CD14-positive monocyte (primary cell): ENCODE measurements around the gene ZNF385B. TPM values are rescaled to one million over a fixed set of nuclear protein-coding genes. Genes with fewer than 3 reads are reported as not detected.

ENCODE experiments used
- DNase-seq, 3 donors: peaks; one replicate each; pipeline ENCODE4 v3.0.0-alpha.2; 2011 to 2022
- H2AFZ ChIP-seq: 2 replicates; pipeline ENCODE4 v1.6.0; 2012; ENCODE audit warnings: mild to moderate bottlenecking, low read depth, low read length, inconsistent platforms; ENCODE audit not compliant: insufficient read depth, poor library complexity, severe bottlenecking
- H3K27ac ChIP-seq, 2 donors: 1 replicate in 1 of 2; 2 replicates in 1 of 2; pipeline ENCODE4 v1.5.1; 2012 to 2013; ENCODE audit warnings: low read length in 2 of 2, control low read depth in 1 of 2, inconsistent platforms in 1 of 2, low read depth in 1 of 2, mild to moderate bottlenecking in 1 of 2
- H3K27me3 ChIP-seq, 2 donors: one replicate each; pipeline versions ENCODE4 v1.6.0 to v1.6.1; 2011 to 2013; ENCODE audit warnings: low read length in 2 of 2; ENCODE audit not compliant: control insufficient read depth in 2 of 2, insufficient read depth in 2 of 2
- H3K36me3 ChIP-seq, 2 donors: replicated peaks in 1 of 2; 1 replicate in 1 of 2; 2 replicates in 1 of 2; pipeline versions ENCODE4 v1.5.1 to v1.6.1; 2012 to 2013; ENCODE audit warnings: low read length in 2 of 2, control low read depth in 1 of 2, inconsistent platforms in 1 of 2, mild to moderate bottlenecking in 1 of 2; ENCODE audit not compliant: insufficient read depth in 2 of 2, control insufficient read depth in 1 of 2
- H3K4me1 ChIP-seq, 2 donors: 1 replicate in 1 of 2; 2 replicates in 1 of 2; pipeline versions ENCODE4 v1.5.1 to v1.6.1; 2012 to 2013; ENCODE audit warnings: low read length in 2 of 2, control low read depth in 1 of 2, inconsistent platforms in 1 of 2, mild to moderate bottlenecking in 1 of 2, moderate library complexity in 1 of 2; ENCODE audit not compliant: insufficient read depth in 2 of 2, control insufficient read depth in 1 of 2
- H3K4me2 ChIP-seq: replicated peaks from 2 replicates; pipeline ENCODE3; 2012; ENCODE audit warnings: low read length, moderate library complexity, mild to moderate bottlenecking; ENCODE audit not compliant: poor library complexity, severe bottlenecking; ENCODE audit errors: extremely low read depth
- H3K4me3 ChIP-seq, 3 experiments: fragments of 200-600 bp in 1 of 3; sonication (generic) in 1 of 3; replicated peaks in 1 of 3; 1 replicate in 2 of 3; 2 replicates in 1 of 3; pipeline ENCODE4 v1.5.1; 2011 to 2013; ENCODE audit warnings: low read length in 3 of 3, mild to moderate bottlenecking in 3 of 3, control low read depth in 2 of 3, low read depth in 2 of 3, inconsistent platforms in 1 of 3, moderate library complexity in 1 of 3
- H3K79me2 ChIP-seq: 2 replicates; pipeline ENCODE4 v1.6.0; 2012; ENCODE audit warnings: mild to moderate bottlenecking, control low read depth, inconsistent platforms, low read length, moderate library complexity; ENCODE audit not compliant: insufficient read depth
- H3K9ac ChIP-seq: 2 replicates; pipeline ENCODE4 v1.6.0; 2017; ENCODE audit warnings: low read length, mild to moderate bottlenecking; ENCODE audit not compliant: insufficient read depth, poor library complexity, severe bottlenecking
- H3K9me3 ChIP-seq, 2 donors: replicated peaks in 1 of 2; 1 replicate in 1 of 2; 2 replicates in 1 of 2; pipeline versions ENCODE4 v1.5.1 to v1.6.1; 2012 to 2013; ENCODE audit warnings: low read length in 2 of 2, control low read depth in 1 of 2; ENCODE audit not compliant: control insufficient read depth in 1 of 2, insufficient read depth in 1 of 2
- H4K20me1 ChIP-seq: 2 replicates; pipeline ENCODE4 v1.6.0; 2012; ENCODE audit warnings: mild to moderate bottlenecking, low read length, control low read depth, moderate library complexity; ENCODE audit not compliant: insufficient read depth
- H3K27ac Mint-ChIP-seq, 7 donors: one replicate each; pipeline ENCODE4 v1.8.0; 2020; ENCODE audit warnings: mild to moderate bottlenecking in 7 of 7, mixed read lengths in 7 of 7, moderate library complexity in 6 of 7, inconsistent platforms in 2 of 7
- H3K27me3 Mint-ChIP-seq, 3 donors: one replicate each; pipeline ENCODE4 v1.8.0; 2021 to 2022; ENCODE audit warnings: low read depth in 3 of 3, mild to moderate bottlenecking in 3 of 3, mixed read lengths in 3 of 3, moderate library complexity in 3 of 3, inconsistent platforms in 1 of 3
- H3K36me3 Mint-ChIP-seq, 2 donors: one replicate each; pipeline ENCODE4 v1.8.0; 2020; ENCODE audit warnings: mixed read lengths in 2 of 2, inconsistent platforms in 1 of 2, mild to moderate bottlenecking in 1 of 2
- H3K4me1 Mint-ChIP-seq: one replicate; pipeline ENCODE4 v1.8.0; 2020; ENCODE audit warnings: mild to moderate bottlenecking, mixed read lengths
- H3K4me3 Mint-ChIP-seq, 2 donors: one replicate each; pipeline ENCODE4 v1.8.0; 2020; ENCODE audit warnings: mild to moderate bottlenecking in 2 of 2, mixed read lengths in 2 of 2, moderate library complexity in 1 of 2
- H3K9me3 Mint-ChIP-seq, 7 donors: one replicate each; pipeline ENCODE4 v1.8.0; 2020 to 2022; ENCODE audit warnings: mixed read lengths in 7 of 7, mild to moderate bottlenecking in 6 of 7, moderate library complexity in 6 of 7, inconsistent platforms in 2 of 7
- WGBS: methylation state at CpG from one replicate; pipeline ENCODE4 v1.1.5; 2013; ENCODE audit warnings: missing lambda C conversion rate; ENCODE audit not compliant: insufficient coverage; 5-methylcytosine and 5-hydroxymethylcytosine counted together
- intact Hi-C, 2 donors: fragments of 100-400 bp; cut with micrococcal nuclease; formaldehyde crosslinking; loops; one replicate each; pipeline versions ENCODE4 v1.15.0 to v1.15.1; 2023
- polyA plus RNA-seq, 3 donors: library from polyadenylated mRNA; depleted of rRNA in 1 of 3; unstranded in 2 of 3; stranded (reverse) in 1 of 3; fragments of 300-500 nt in 2 of 3; fragments of >200 nt in 1 of 3; fragmentation: Illumina TruSeq in 2 of 3; gene quantifications; 1 replicate in 2 of 3; 2 replicates in 1 of 3; pipeline ENCODE4 v1.2.3, GENCODE V29; 2012 to 2021
- TF ChIP-seq, protein P1 (sequence below): fragments of 200-600 bp; IDR thresholded peaks from one replicate; pipeline ENCODE4 v1.8.0; 2022; ENCODE audit warnings: antibody characterized with exemption, mild to moderate bottlenecking

Gene ZNF385B
- polyA plus RNA-seq, 3 donors, result not detected

DNA sequence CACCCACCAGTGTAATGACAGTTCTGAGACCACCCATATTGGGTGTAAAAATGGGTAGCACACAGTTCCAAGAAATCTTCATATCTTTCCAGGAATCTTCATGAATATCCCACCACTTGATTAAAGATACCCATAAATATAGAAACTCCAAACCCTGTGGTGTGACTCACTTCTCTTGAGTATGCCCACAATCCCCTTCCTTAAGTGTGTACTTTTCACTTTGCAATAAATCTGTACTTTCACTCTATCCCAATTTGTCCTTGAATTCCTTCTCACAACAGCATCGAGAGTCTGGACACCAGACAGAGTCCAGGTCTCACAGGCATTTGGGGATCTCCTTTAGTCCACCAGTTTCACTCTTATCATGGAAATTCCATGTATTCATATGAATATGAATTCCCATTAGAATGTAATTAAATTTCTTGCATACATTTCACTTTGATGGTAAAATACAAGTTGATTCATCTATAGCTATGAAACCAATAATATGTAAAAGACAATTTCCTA is 309.8 kb downstream of the ZNF385B start:
- Histone ChIP-seq H4K20me1 (no peaks in the 10 kb centered on the region), H3K36me3 (no peaks in the 10 kb centered on the region), H3K9ac (no peak overlapping the region), H3K79me2 (no peaks in the 10 kb centered on the region), H3K27ac (no peak overlapping the region), H3K4me2 (no peak overlapping the region), H2AFZ (no peak overlapping the region), H3K9me3 (no peaks in the 10 kb centered on the region), H3K27me3 (no peaks in the 10 kb centered on the region), H3K4me3 (no peak overlapping the region), H3K4me1 (no peaks in the 10 kb centered on the region)
- H3K27me3 Mint-ChIP-seq, result no peaks in the 10 kb centered on the region
- H3K4me1 Mint-ChIP-seq, result no peaks in the 10 kb centered on the region
- TF ChIP-seq, protein P1, sequence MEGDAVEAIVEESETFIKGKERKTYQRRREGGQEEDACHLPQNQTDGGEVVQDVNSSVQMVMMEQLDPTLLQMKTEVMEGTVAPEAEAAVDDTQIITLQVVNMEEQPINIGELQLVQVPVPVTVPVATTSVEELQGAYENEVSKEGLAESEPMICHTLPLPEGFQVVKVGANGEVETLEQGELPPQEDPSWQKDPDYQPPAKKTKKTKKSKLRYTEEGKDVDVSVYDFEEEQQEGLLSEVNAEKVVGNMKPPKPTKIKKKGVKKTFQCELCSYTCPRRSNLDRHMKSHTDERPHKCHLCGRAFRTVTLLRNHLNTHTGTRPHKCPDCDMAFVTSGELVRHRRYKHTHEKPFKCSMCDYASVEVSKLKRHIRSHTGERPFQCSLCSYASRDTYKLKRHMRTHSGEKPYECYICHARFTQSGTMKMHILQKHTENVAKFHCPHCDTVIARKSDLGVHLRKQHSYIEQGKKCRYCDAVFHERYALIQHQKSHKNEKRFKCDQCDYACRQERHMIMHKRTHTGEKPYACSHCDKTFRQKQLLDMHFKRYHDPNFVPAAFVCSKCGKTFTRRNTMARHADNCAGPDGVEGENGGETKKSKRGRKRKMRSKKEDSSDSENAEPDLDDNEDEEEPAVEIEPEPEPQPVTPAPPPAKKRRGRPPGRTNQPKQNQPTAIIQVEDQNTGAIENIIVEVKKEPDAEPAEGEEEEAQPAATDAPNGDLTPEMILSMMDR, result no peak
- no peaks in the 10 kb centered on the region for H3K36me3 Mint-ChIP-seq
- no peak for DNase-seq
- no CpG with 5 or more reads among the region's 1 CpG for WGBS
- intact Hi-C loops, result no loop called here
- H3K9me3 Mint-ChIP-seq, result no peaks in the 10 kb centered on the region
- no peak overlapping the region for H3K4me3 Mint-ChIP-seq
- H3K27ac Mint-ChIP-seq, result no peak overlapping the region

DNA sequence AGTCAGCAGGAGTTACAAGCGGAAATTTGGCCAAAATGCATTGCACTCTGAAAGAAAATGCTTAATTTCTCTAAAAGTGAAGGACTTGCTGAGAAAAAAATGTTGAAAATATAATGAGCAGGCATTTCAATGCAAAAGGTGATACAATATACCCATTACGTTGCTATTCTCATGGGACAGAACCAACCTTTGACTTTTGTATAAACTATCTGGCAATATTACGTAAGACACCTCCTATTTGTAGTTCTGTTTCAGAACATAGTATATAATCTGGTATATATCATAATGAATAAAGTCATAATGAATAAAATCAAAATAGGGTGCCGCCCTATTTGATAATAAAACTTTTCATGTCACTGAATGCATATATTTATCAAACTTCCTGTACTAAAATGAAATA is 310.6 kb downstream of the ZNF385B start:
- Histone ChIP-seq H4K20me1 (no peaks in the 10 kb centered on the region), H3K4me3 (no peak overlapping the region), H3K79me2 (no peaks in the 10 kb centered on the region), H3K36me3 (no peaks in the 10 kb centered on the region), H3K27me3 (no peaks in the 10 kb centered on the region), H3K4me2 (no peak overlapping the region), H3K27ac (no peak overlapping the region), H3K9me3 (no peaks in the 10 kb centered on the region), H3K4me1 (no peaks in the 10 kb centered on the region), H3K9ac (no peak overlapping the region), H2AFZ (no peak overlapping the region)
- 100% methylated on average over 1 of the region's 4 CpGs for WGBS
- DNase-seq, result no peak
- H3K27me3 Mint-ChIP-seq, result no peaks in the 10 kb centered on the region
- peaks cover 0 to 3% (median 0%) of the 10 kb centered on the region in 7 donors for H3K9me3 Mint-ChIP-seq
- H3K4me1 Mint-ChIP-seq, result no peaks in the 10 kb centered on the region
- no peak overlapping the region for H3K27ac Mint-ChIP-seq
- TF ChIP-seq, protein P1, result no peak
- H3K4me3 Mint-ChIP-seq, result no peak overlapping the region
- intact Hi-C loops, result no loop called here
- H3K36me3 Mint-ChIP-seq, result no peaks in the 10 kb centered on the region
